Measurements from ENCODE around the gene PSEN1. TPM values are rescaled to one million over a fixed set of nuclear protein-coding genes. Genes with fewer than 3 reads are reported as not detected.

PSEN1 gene
- total RNA-seq, 1 experiment from 2014 or later = 49.9 TPM

DNA sequence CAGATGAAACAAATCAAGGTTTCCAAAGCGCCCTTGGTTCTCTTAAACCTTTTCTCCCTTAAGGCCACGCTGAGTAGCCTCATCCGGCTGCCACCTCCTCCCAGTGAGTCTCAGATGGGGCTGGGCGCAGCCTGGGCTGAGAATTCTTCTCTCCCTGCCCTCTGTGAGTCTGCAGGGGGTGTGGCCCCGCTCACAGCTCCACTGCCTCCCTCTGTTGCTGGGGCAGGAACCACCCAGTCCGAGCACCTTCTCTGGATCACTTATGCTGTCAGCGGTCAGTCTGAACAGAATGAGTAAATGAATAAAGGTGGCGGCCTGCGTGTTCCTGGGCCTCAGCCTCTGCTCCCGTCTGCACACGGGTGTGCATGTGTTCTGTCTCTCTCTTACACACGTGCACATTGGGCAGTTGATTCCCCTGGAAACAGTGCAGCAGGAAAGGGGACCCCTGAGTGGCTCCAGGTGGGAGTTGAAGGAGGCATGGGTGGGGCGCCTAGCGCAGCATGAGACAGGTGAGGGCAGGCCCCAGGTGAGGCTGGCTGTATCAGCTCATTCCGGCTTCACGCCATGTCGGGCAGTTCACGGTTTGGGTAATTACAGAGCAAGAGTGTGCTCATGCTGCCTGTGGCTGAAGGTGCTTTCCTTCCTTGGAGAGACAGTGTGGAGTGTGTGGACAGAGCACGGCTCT, 105.3 kb downstream of the PSEN1 start:
- no peak overlapping the region for H3K14ac ChIP-seq (ENCODE audit: insufficient read depth, low read length)
- no peak overlapping the region for H3K23ac ChIP-seq (ENCODE audit: insufficient read length, low read depth, low read length)
- no peak overlapping the region for H2BK120ac ChIP-seq (ENCODE audit: low read depth, low read length, poor library complexity, severe bottlenecking)
- H4K20me1 ChIP-seq (ENCODE audit: control insufficient read depth, insufficient read depth, insufficient read length) = no peaks in the 10 kb centered on the region
- no peak overlapping the region for H3K4me2 ChIP-seq (ENCODE audit: insufficient read depth, insufficient read length, low read length)
- no peak overlapping the region for H2AFZ ChIP-seq (ENCODE audit: low read length)
- Mint-ChIP-seq H3K36me3 (ENCODE audit: insufficient read depth in 1 of 3, low read depth in 3 of 3) (peaks cover 0 to 10% (median 0%) of the 10 kb centered on the region in 3 experiments; a peak in 1 of 7 replicates), H3K4me1 (peaks cover 28 to 36% of the 10 kb centered on the region in 2 experiments), H3K9me3 (no peaks in the 10 kb centered on the region; a peak in 1 of 5 replicates), H3K27ac (peak overlapping the region in 2 of 3 experiments; percentile 21 to 84; a peak in 1 of 7 replicates), H3K4me3 (no peak overlapping the region), H3K27me3 (ENCODE audit: low read depth) (peaks cover 57% of the 10 kb centered on the region)
- TF ChIP-seq, protein P1, sequence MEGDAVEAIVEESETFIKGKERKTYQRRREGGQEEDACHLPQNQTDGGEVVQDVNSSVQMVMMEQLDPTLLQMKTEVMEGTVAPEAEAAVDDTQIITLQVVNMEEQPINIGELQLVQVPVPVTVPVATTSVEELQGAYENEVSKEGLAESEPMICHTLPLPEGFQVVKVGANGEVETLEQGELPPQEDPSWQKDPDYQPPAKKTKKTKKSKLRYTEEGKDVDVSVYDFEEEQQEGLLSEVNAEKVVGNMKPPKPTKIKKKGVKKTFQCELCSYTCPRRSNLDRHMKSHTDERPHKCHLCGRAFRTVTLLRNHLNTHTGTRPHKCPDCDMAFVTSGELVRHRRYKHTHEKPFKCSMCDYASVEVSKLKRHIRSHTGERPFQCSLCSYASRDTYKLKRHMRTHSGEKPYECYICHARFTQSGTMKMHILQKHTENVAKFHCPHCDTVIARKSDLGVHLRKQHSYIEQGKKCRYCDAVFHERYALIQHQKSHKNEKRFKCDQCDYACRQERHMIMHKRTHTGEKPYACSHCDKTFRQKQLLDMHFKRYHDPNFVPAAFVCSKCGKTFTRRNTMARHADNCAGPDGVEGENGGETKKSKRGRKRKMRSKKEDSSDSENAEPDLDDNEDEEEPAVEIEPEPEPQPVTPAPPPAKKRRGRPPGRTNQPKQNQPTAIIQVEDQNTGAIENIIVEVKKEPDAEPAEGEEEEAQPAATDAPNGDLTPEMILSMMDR (conservative IDR thresholded peaks at IDR 0.05) = no peak
- no peak overlapping the region for H2BK5ac ChIP-seq (ENCODE audit: insufficient read length, low read length)
- H2AK5ac ChIP-seq (ENCODE audit: insufficient read length, low read length) = no peak overlapping the region
- no peaks in the 10 kb centered on the region for H3K79me1 ChIP-seq (ENCODE audit: insufficient read depth, low read depth, low read length, poor library complexity, severe bottlenecking)
- no peak overlapping the region for H4K91ac ChIP-seq (ENCODE audit: insufficient read length, low read depth, low read length)
- no peak overlapping the region for H2BK15ac ChIP-seq (ENCODE audit: low read depth, low read length)
- DNase-seq = no peak
- no peaks in the 10 kb centered on the region for H3K79me2 ChIP-seq (ENCODE audit: insufficient read depth, low read length)
- H3K27me3 ChIP-seq (ENCODE audit: insufficient read depth, low read length) = peaks cover 20% of the 10 kb centered on the region
- H3K27ac ChIP-seq (ENCODE audit: insufficient read length, low read depth, low read length) = no peak overlapping the region
- no peak overlapping the region for H3T11ph ChIP-seq (ENCODE audit: low read length)
- H4K8ac ChIP-seq (replicated peaks; ENCODE audit: insufficient read length, low read depth, low read length) = no peak overlapping the region
- H4K5ac ChIP-seq (ENCODE audit: insufficient read length, low read depth, low read length) = no peak overlapping the region
- no peak overlapping the region for H3K18ac ChIP-seq (ENCODE audit: insufficient read length, low read depth, low read length)
- peaks cover 10% of the 10 kb centered on the region for H3K23me2 ChIP-seq (ENCODE audit: insufficient read length, low read depth, low read length, poor library complexity, severe bottlenecking)
- no peaks in the 10 kb centered on the region for H3K9me3 ChIP-seq (ENCODE audit: control insufficient read depth, low read depth, low read length)
- WGBS (ENCODE audit: extremely low coverage, insufficient read length, low lambda C conversion rate) = no CpG with 5 or more reads among the region's 19 CpGs
- no peak overlapping the region for H2BK12ac ChIP-seq (ENCODE audit: insufficient read length, low read depth, low read length)
- H3K56ac ChIP-seq (ENCODE audit: insufficient read length, low read depth, low read length) = no peak overlapping the region
- no peaks in the 10 kb centered on the region; the same call in 1 of the 2 replicates for H3K4me1 ChIP-seq (ENCODE audit: insufficient read depth, low read length)
- no peak overlapping the region for H3K4ac ChIP-seq (ENCODE audit: low read depth, low read length)
- no peak overlapping the region for H2BK20ac ChIP-seq (ENCODE audit: low read depth, low read length, poor library complexity, severe bottlenecking)
- no peak overlapping the region for H3K9ac ChIP-seq (ENCODE audit: extremely low read depth, insufficient read length, low read length)
